H9 (cell line): ENCODE data around the gene FXN. TPM values are rescaled to one million over a fixed set of nuclear protein-coding genes. Genes with fewer than 3 reads are reported as not detected.

ENCODE experiments used
- DNase-seq: peaks from one replicate; pipeline ENCODE4 v3.0.0-alpha.2; 2017
- H2AFZ ChIP-seq: one replicate; pipeline ENCODE4 v1.6.1; 2013; ENCODE audit warnings: mild to moderate bottlenecking, low read length, control low read depth, moderate library complexity
- H2AK5ac ChIP-seq: 2 replicates; pipeline ENCODE4 v1.6.1; 2013; ENCODE audit warnings: low read length, control low read depth, mixed read lengths; ENCODE audit not compliant: insufficient read length
- H2BK120ac ChIP-seq: one replicate; pipeline ENCODE4 v1.6.1; 2013; ENCODE audit warnings: low read depth, mild to moderate bottlenecking, low read length, control low read depth, inconsistent platforms; ENCODE audit not compliant: poor library complexity, severe bottlenecking
- H2BK12ac ChIP-seq: 2 replicates; pipeline ENCODE4 v1.6.1; 2013; ENCODE audit warnings: low read length, control low read depth, mixed read lengths, low read depth; ENCODE audit not compliant: insufficient read length
- H2BK15ac ChIP-seq: 2 replicates; pipeline ENCODE4 v1.6.1; 2013; ENCODE audit warnings: low read depth, low read length, control low read depth
- H2BK20ac ChIP-seq: one replicate; pipeline ENCODE4 v1.6.1; 2013; ENCODE audit warnings: low read depth, mild to moderate bottlenecking, low read length, control low read depth, inconsistent platforms; ENCODE audit not compliant: poor library complexity, severe bottlenecking
- H2BK5ac ChIP-seq: 2 replicates; pipeline ENCODE4 v1.6.1; 2013; ENCODE audit warnings: low read length, control low read depth, mixed read lengths; ENCODE audit not compliant: insufficient read length
- H3K14ac ChIP-seq: 2 replicates; pipeline ENCODE4 v1.6.1; 2013; ENCODE audit warnings: low read length, control low read depth; ENCODE audit not compliant: insufficient read depth
- H3K18ac ChIP-seq: 2 replicates; pipeline ENCODE4 v1.6.1; 2013; ENCODE audit warnings: low read depth, mild to moderate bottlenecking, mixed read lengths, low read length, control low read depth; ENCODE audit not compliant: insufficient read length
- H3K23ac ChIP-seq: 2 replicates; pipeline ENCODE4 v1.6.1; 2013; ENCODE audit warnings: low read length, control low read depth, mixed read lengths, low read depth; ENCODE audit not compliant: insufficient read length
- H3K23me2 ChIP-seq: 2 replicates; pipeline ENCODE4 v1.6.1; 2013; ENCODE audit warnings: low read depth, mild to moderate bottlenecking, mixed read lengths, low read length, control low read depth; ENCODE audit not compliant: insufficient read length, poor library complexity, severe bottlenecking
- H3K27ac ChIP-seq: 2 replicates; pipeline ENCODE4 v1.5.1; 2013; ENCODE audit warnings: low read length, control low read depth, mixed read lengths, low read depth; ENCODE audit not compliant: insufficient read length
- H3K27me3 ChIP-seq: 2 replicates; pipeline ENCODE4 v1.6.1; 2013; ENCODE audit warnings: low read length, control low read depth, inconsistent platforms; ENCODE audit not compliant: insufficient read depth
- H3K4ac ChIP-seq: 2 replicates; pipeline ENCODE4 v1.6.1; 2013; ENCODE audit warnings: low read depth, mild to moderate bottlenecking, control low read depth, inconsistent platforms, low read length, moderate library complexity
- H3K4me1 ChIP-seq: 2 replicates; pipeline ENCODE4 v1.6.1; 2013; ENCODE audit warnings: low read length, control low read depth, inconsistent platforms; ENCODE audit not compliant: insufficient read depth
- H3K4me2 ChIP-seq: 2 replicates; pipeline ENCODE4 v1.6.1; 2013; ENCODE audit warnings: low read length, control low read depth, mixed read lengths; ENCODE audit not compliant: insufficient read length, insufficient read depth
- H3K56ac ChIP-seq: 2 replicates; pipeline ENCODE4 v1.6.1; 2013; ENCODE audit warnings: low read depth, mild to moderate bottlenecking, mixed read lengths, low read length, control low read depth; ENCODE audit not compliant: insufficient read length
- H3K79me1 ChIP-seq: 2 replicates; pipeline ENCODE4 v1.6.1; 2013; ENCODE audit warnings: low read depth, mild to moderate bottlenecking, moderate library complexity, low read length, control low read depth, inconsistent platforms; ENCODE audit not compliant: insufficient read depth, poor library complexity, severe bottlenecking
- H3K79me2 ChIP-seq: 2 replicates; pipeline ENCODE4 v1.6.1; 2013; ENCODE audit warnings: low read length, control low read depth, inconsistent platforms; ENCODE audit not compliant: insufficient read depth
- H3K9ac ChIP-seq: 2 replicates; pipeline ENCODE4 v1.6.1; 2013; ENCODE audit warnings: low read length, control low read depth, mixed read lengths; ENCODE audit not compliant: insufficient read length; ENCODE audit errors: extremely low read depth
- H3K9me3 ChIP-seq: one replicate; pipeline ENCODE4 v1.6.1; 2013; ENCODE audit warnings: low read depth, low read length, inconsistent platforms; ENCODE audit not compliant: control insufficient read depth
- H3T11ph ChIP-seq: one replicate; pipeline ENCODE4 v1.6.1; 2013; ENCODE audit warnings: mild to moderate bottlenecking, low read length, control low read depth, inconsistent platforms
- H4K20me1 ChIP-seq: one replicate; pipeline ENCODE4 v1.6.1; 2013; ENCODE audit not compliant: control insufficient read depth, insufficient read length, insufficient read depth
- H4K5ac ChIP-seq: 2 replicates; pipeline ENCODE4 v1.6.1; 2013; ENCODE audit warnings: low read depth, mild to moderate bottlenecking, mixed read lengths, low read length, control low read depth; ENCODE audit not compliant: insufficient read length
- H4K8ac ChIP-seq: replicated peaks from 2 replicates; pipeline ENCODE4 v1.6.1; 2013; ENCODE audit warnings: low read length, control low read depth, mixed read lengths, low read depth; ENCODE audit not compliant: insufficient read length
- H4K91ac ChIP-seq: 2 replicates; pipeline ENCODE4 v1.6.1; 2013; ENCODE audit warnings: low read depth, mild to moderate bottlenecking, moderate library complexity, mixed read lengths, low read length, control low read depth; ENCODE audit not compliant: insufficient read length
- H3K27ac Mint-ChIP-seq, 3 experiments: 2 replicates in 2 of 3; 3 replicates in 1 of 3; pipeline ENCODE4 v1.8.0; 2020 to 2021; ENCODE audit warnings: mixed read lengths in 3 of 3, mild to moderate bottlenecking in 1 of 3, moderate library complexity in 1 of 3
- H3K27me3 Mint-ChIP-seq: 2 replicates; pipeline ENCODE4 v1.8.0; 2021; ENCODE audit warnings: low read depth, mild to moderate bottlenecking, moderate library complexity, mixed read lengths
- H3K36me3 Mint-ChIP-seq, 3 experiments: 2 replicates in 2 of 3; 3 replicates in 1 of 3; pipeline ENCODE4 v1.8.0; 2020 to 2021; ENCODE audit warnings: low read depth in 3 of 3, mixed read lengths in 3 of 3; ENCODE audit not compliant: insufficient read depth in 1 of 3
- H3K4me1 Mint-ChIP-seq, 2 experiments: 2 replicates each; pipeline ENCODE4 v1.8.0; 2020; ENCODE audit warnings: mixed read lengths in 2 of 2
- H3K4me3 Mint-ChIP-seq, 2 experiments: 2 replicates in 1 of 2; 3 replicates in 1 of 2; pipeline ENCODE4 v1.8.0; 2020 to 2021; ENCODE audit warnings: mild to moderate bottlenecking in 2 of 2, mixed read lengths in 2 of 2, moderate library complexity in 1 of 2
- H3K9me3 Mint-ChIP-seq, 2 experiments: 2 replicates in 1 of 2; 3 replicates in 1 of 2; pipeline ENCODE4 v1.8.0; 2020; ENCODE audit warnings: mild to moderate bottlenecking in 2 of 2, mixed read lengths in 2 of 2, moderate library complexity in 1 of 2
- CTCF ChIP-seq: fragments of 200-600 bp; sonication (generic); conservative IDR thresholded peaks from 3 replicates; pipeline ENCODE4 v1.8.0; 2021; ENCODE audit warnings: antibody characterized with exemption, mild to moderate bottlenecking
- WGBS: extraction: QIAGEN DNeasy Blood & Tissue Kit; methylation state at CpG from one replicate; pipeline ENCODE4 v1.1.7; 2013; ENCODE audit warnings: missing lambda C conversion rate, low lambda C conversion rate, mixed read lengths; ENCODE audit not compliant: insufficient read length; ENCODE audit errors: extremely low coverage; 5-methylcytosine and 5-hydroxymethylcytosine counted together
- total RNA-seq: library from RNA; stranded (reverse); gene quantifications from 2 replicates; pipeline ENCODE4 v1.2.1, GENCODE V29; 2021

The FXN gene
- total RNA-seq, 1 experiment from 2014 or later = 34.4 TPM

DNA sequence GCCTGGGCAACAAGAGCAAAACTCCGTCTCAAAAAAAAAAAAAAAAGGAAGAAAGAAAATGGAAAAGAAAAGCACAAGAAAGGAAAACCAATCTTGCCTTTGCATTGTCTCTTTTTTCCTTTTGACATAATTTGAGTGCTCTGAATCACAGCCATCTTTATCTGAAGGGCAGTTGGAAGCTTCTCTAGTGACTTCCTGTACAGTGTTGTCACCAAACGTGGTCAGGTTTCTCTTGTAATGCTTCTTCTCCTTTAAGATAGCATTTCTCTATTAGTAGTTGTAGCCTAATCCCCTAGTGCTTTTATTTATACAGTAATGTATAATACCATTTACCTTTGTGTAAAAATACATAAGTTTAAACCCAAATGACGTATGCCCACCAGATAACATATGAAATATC, 39.8 kb upstream of the FXN start:
- WGBS = no CpG with 5 or more reads among the region's 3 CpGs
- no peak for DNase-seq
- H3K27ac ChIP-seq = no peak overlapping the region
- no peaks in the 10 kb centered on the region for H3K79me1 ChIP-seq
- no peak overlapping the region for H3K4ac ChIP-seq
- no peak for TF ChIP-seq CTCF
- H3K27me3 ChIP-seq = no peaks in the 10 kb centered on the region
- no peak overlapping the region for H3T11ph ChIP-seq
- H3K23me2 ChIP-seq = no peaks in the 10 kb centered on the region
- no peaks in the 10 kb centered on the region for H4K20me1 ChIP-seq
- no peak overlapping the region for H2AFZ ChIP-seq
- Mint-ChIP-seq H3K4me1 (peaks cover 26 to 38% of the 10 kb centered on the region in 2 experiments), H3K36me3 (peaks cover 0 to 2% (median 0%) of the 10 kb centered on the region in 3 experiments; a peak in 1 of 7 replicates), H3K27ac (no peak overlapping the region), H3K4me3 (no peak overlapping the region), H3K27me3 (no peaks in the 10 kb centered on the region; the same call in 1 of the 2 replicates), H3K9me3 (no peaks in the 10 kb centered on the region)
- H2BK5ac ChIP-seq = no peak overlapping the region
- H2BK20ac ChIP-seq = no peak overlapping the region
- H4K91ac ChIP-seq = no peak overlapping the region
- H3K18ac ChIP-seq = no peak overlapping the region
- no peak overlapping the region for H3K14ac ChIP-seq
- no peak overlapping the region for H2BK12ac ChIP-seq
- no peaks in the 10 kb centered on the region for H3K4me1 ChIP-seq
- H3K79me2 ChIP-seq = no peaks in the 10 kb centered on the region
- H2BK15ac ChIP-seq = no peak overlapping the region
- no peak overlapping the region for H3K23ac ChIP-seq
- H2BK120ac ChIP-seq = no peak overlapping the region
- H3K9me3 ChIP-seq = no peaks in the 10 kb centered on the region
- H3K9ac ChIP-seq = no peak overlapping the region
- H2AK5ac ChIP-seq = no peak overlapping the region
- no peak overlapping the region for H3K4me2 ChIP-seq
- no peak overlapping the region for H4K5ac ChIP-seq
- no peak overlapping the region for H4K8ac ChIP-seq
- no peak overlapping the region for H3K56ac ChIP-seq
